RKO (cell line): ENCODE measurements around the gene EPOP.

Experiments
- DNase-seq: peaks from one replicate; pipeline ENCODE4 v3.0.0-alpha.2; 2016; ENCODE audit warnings: low spot score

Gene EPOP

DNA sequence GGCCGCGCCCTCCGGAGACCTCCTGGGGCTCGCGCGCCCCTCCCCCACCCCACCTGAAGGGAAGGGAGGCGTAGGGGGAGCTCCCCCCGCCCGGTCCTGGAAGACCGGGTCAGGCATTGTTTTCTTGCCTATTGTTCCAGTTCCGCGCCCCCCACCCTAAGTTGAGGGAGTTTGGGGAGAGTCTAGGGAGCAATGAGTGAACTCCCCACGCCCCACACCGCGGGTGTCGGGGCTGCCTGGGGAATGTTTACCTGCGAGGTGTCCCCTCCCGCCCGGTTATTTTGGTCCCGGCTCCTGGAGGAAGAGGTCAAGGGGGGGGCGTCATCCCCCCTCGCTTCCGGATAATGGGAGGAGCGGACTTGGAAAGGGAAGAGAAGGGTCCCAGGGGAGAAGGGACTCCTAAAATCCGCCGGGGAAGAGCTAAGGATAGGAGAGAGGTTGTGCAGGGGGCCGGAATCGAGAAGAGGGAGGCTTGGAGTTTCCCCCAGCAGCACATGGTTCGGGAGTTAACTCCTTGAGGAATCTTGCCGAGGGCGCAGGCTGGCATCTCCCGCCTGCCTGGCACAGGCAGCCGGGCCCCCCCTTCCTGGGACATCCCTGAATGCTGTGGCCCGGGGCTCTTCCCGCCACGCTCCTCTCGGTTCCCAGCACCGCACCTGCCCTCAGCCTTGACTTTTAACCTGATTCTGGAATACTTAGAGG is 31.2 kb upstream of the EPOP start:
- DNase-seq = peak; percentile 40

DNA sequence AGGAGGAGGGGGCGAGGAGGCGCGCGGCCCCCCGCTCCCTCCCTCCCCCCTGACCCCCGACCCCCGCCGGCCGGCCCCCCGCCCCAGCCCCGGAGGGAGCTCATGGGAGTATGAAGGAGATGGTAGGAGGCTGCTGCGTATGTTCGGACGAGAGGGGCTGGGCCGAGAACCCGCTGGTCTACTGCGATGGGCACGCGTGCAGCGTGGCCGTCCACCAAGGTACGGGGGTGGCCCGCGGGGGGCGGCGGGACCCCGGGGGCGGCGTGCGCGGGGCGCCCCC is 30.7 kb upstream of the EPOP start:
- peak; percentile 20 for DNase-seq

GRCh38 chr17:38704606-38705522 is 30.1 kb upstream of the EPOP start, which contains the start of gene MLLT6:
TSS of gene MLLT6 (plus strand) at chr17:38705273. CDS start at chr17:38705633, 360 bp downstream.
- DNase-seq = peak; percentile 83

DNA sequence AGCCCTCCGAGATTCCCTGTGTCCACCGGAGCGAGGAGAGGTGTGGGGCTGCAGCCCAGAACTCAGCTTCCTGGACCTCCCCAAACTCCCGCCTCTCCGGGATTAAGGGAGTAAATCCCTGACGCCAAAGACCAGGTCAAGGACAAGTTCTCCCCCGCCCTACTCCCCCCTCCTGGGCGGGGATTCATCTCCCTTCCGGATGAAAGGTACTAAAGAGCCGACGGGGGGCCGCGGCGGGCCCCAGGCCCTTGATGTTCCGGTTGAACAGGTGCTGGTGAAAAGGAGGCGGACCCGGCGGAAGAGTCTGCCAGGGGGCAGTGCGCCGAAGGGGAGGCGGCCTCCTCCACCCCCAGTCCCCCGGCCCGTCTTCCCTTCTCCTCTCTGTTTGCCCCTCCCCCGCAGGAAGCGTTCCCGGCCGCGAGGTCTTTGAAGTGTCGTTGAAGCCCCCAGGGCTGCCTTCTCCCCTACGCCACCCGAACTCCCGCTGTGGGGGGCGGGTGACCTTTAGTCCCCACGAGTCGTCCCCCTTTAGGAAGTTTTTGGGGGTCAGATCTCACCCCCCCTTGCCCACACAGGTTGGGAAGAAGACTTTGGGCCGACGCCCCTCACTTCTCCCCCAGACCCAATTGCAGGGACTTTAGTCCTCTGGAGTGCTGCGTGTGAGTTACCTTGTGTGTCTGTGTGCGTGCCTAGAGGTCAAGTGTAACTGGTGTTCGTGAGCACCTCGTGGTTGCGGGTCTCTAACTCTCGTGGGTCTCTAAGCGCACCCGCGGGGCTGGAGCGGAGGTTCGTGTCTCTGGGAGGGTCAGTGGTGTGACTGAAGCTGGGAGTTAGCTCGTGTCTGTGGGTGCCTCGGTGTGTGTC is 29.2 kb upstream of the EPOP start:
- peak; percentile 92 for DNase-seq

DNA sequence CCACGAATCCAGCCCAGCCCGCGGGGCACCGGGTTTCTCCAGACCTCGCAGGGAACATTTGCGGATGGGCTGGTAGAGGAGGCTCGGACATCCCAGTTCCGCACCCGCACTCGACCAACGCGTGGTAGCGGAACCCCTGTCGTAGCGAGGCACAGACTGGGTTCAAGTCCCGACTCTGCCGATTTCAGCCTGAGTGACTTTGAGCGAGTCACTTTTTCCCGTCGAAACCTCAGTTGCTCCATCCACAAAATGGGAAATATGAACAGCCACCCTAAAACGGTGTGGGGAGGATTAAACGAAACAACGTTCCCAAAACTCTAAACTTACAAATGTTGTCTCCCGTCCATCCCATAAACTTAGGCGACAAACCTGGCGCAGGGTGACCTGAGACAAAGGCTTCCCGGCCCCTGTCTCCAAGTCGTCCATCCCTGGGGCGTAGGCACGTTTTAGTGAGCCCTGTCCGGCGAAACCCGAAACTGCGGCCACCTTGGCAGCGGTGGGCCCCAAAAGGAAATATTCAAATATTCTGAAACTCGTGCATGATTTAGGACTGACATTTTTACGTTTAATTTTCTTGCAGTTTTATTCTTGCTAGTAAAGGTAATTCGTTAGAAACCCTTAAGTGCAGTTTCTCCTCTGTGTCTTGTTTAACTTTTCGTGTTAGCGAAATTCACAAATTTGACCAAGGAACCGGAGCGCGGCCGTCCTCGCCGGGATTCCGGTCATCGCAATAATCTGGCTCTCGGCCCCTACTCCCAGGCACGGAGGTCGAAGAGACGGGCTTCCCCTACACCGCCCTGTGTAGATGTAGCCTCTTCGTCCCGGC is 28.4 kb upstream of the EPOP start:
- DNase-seq = peak; percentile 52

GRCh38 chr17:38702166-38702915 is 27.6 kb upstream of the EPOP start:
- DNase-seq = peak; percentile 88

DNA sequence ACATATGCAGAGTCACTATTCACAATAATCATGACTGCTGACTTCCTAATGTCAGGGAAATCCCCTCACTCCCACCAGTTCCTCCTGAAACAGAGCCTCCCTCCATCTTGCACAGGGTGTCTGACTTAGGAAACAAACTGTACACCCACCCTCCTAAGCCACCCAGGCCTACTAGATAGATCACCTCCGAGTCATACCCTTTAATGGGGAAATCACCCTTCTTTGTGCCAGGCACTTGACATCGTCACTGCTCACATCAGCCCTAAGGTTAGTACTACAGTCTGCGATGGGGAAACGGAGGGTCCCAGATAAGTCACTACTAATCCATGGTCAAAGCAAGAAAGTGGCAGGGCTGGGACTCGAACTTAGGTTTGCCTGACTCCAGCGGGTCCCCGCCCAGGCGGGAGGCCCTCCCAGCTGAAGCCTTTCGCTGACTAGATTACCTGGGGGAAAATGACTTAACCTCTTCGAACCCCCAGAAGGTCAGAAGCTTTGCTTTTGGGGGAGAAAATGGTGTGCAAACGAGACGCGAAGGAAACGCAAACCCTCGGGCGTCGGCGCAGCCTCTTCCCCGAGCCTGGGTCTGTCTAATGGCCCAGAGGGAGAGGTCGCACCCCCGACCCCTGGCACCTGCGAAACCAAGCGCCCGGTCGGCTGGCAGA is 26.9 kb upstream of the EPOP start:
- DNase-seq = peak; percentile 62

DNA sequence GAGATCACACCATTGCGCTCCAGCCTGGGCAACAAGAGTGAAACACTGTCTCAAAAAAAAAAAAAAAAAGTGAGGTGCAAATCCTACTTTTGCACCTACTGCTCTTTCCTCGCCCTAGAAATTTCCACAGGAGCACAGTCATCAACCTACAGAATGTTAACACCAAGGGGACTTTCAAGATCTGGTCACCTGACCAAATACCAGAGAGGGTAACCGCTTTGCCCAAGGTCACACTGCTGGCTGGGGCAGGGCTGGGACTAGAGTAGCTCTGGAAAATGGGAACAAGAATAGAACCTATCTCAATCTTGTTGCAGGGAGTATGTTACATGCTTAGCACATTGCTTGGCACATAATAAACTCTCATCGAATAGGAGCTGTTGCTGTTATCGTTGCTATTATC is 24.0 kb upstream of the EPOP start:
- DNase-seq = no peak

GRCh38 chr17:38697061-38697820 is 22.5 kb upstream of the EPOP start:
- DNase-seq = no peak

DNA sequence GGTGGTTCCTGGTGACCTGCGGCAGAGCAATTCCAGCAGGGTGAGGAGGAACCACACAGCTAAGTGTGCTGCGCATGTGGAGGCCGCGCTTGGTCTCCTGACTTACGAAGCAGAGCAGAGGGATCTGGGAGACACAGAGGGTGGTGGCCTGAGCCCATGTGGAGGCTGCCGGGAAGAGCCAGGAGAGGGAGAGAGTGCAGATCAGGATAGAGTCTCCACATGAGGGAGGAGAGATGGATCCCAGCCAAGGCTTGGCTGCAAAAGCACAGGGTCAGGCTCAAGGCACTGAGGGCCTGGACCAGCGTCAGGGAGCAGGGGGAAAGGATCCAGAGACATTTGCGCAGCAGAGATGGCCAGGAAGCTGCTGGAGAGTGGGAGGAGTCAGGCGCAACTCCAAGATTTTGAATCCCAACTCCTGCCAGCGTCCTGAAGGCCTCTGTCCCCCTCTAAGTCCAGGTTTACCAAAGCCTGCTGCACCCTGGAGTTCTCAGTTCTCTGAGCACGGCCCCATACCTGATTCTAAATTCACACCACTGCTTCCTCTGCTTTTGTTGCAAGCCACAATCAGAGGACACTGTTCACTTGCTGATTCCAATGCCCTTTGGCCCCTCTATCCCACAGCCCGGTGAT is 19.1 kb upstream of the EPOP start:
- no peak for DNase-seq

- DNase-seq = no peak
Measured at GRCh38 chr17:38691154-38691553, 16.4 kb upstream of the EPOP start.

DNA sequence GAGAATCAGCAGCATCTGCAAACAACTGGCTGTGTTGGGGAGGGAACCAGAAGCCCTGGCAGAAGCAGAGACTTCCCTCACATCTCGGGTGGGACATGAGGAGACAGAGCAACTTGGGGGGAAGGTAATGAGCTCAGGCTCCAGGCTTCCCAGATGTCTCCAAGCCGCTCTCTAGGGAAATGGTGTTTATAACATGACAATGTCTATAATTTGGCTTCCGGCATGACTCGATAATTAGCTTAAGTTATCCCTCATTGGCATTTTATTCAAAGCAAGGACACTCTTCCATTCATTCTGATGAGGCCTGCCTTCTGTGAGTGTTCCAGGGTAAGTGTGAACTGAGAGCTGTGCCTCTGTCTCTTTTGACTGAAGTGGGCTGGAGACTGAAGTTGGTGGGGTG is 15.6 kb upstream of the EPOP start:
- no peak for DNase-seq

- no peak for DNase-seq
Measured at GRCh38 chr17:38687286-38687685, 12.5 kb upstream of the EPOP start.

DNA sequence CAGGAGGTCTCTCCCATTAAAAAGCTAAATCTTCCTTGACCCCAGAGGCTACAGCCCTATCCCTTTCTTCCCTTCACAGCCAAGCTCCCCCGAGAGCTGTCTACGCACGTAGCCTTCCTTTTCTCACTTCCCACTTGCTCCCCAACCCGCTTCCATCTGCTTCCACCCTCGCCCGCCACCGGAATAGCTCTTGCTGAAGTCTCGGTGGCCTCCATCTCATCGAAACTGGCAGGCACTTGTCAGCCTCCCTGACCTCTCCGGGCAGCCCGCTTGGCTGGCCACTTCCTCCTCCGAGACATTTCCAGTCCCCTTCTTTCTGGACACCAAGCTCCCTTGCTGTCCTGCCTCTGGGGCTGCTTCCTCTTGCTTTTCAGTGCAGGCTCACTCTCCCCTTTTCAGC is 10.7 kb upstream of the EPOP start:
- DNase-seq = no peak

DNA sequence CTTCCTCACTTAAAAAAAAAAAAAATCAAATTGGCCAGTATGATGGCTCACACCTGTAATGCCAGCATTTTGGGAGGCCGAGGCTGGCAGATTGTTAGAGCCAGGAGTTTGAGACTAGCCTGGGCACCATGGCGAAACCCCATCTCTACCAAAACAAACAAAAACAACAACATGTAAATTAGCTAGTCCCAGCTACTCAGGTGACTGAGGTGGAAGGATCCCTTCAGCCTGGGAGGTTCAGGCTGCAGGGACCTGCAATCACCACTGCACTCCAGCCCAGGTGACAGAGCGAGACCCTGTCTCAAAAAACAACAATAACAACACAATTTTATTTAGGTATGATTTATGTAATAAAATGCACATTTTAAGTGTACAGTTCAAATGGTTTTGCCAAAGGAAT is 6.3 kb upstream of the EPOP start:
- no peak for DNase-seq

GRCh38 chr17:38677819-38678218 is 3.1 kb upstream of the EPOP start:
- DNase-seq = no peak

DNA sequence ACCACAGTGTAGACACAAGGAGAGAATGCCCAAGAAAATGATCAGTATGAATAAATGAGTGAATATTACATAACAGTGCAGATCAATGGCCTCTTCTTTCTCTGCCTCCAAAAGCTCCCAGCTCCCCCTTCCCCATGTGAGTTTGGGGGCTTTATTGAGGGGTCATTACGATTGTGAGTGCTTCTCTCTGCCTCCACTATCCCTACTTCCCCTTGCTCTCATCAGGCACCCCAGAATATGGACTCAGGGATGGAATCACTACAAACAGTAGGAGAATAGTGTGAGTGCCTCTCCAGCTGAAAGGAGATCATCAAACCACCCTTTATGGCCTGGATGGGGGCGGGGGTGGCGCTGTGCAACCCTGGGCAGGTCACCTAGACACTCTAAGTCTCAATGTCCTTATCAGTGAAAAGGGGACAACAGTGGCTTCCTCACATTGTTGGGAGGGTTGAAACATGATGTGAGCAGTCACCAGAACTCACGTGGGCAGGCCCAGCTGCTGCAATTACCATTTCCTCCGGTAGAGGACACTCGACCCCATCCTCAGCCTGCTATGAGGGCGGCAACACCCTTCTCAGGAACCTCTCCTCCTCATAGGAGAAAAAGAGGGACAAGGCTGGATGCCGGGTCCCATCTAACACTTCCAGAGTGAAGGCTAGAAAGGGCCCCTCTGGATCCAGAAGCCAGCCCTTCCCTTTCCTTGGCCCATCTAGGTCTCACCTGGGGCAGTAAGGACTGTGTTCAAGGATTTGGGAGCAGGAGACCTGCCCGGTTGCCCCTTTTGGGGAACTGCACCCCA is 2.1 kb upstream of the EPOP start:
- peak; percentile 81 for DNase-seq

GRCh38 chr17:38674014-38674748 is 576 bp downstream of the EPOP start:
- DNase-seq = no peak
